Cardiac septum (tissue), 1 donor: ENCODE results near the gene ACTL7B. TPM values are rescaled to one million over a fixed set of nuclear protein-coding genes. Genes with fewer than 3 reads are reported as not detected.

ENCODE experiments used
- DNase-seq: peaks from one replicate; pipeline ENCODE4 v3.0.0-alpha.2; 2020; ENCODE audit warnings: low spot score
- intact Hi-C: fragments of 100-400 bp; cut with DNase I; formaldehyde crosslinking; loops from one replicate; pipeline ENCODE4 v1.14.0; 2022
- total RNA-seq: library from RNA; stranded (reverse); fragmentation: NEBNext Ultra II Directional; extraction: Animal tissue kit (Norgen Biotek cat#: 25700); gene quantifications from one replicate; pipeline ENCODE4 v1.2.1, GENCODE V29; 2021
- donor health status: DM: no; HTN: no; CAD: no.

ACTL7B gene
- total RNA-seq, 1 donor from 2014 or later, result not detected

DNA sequence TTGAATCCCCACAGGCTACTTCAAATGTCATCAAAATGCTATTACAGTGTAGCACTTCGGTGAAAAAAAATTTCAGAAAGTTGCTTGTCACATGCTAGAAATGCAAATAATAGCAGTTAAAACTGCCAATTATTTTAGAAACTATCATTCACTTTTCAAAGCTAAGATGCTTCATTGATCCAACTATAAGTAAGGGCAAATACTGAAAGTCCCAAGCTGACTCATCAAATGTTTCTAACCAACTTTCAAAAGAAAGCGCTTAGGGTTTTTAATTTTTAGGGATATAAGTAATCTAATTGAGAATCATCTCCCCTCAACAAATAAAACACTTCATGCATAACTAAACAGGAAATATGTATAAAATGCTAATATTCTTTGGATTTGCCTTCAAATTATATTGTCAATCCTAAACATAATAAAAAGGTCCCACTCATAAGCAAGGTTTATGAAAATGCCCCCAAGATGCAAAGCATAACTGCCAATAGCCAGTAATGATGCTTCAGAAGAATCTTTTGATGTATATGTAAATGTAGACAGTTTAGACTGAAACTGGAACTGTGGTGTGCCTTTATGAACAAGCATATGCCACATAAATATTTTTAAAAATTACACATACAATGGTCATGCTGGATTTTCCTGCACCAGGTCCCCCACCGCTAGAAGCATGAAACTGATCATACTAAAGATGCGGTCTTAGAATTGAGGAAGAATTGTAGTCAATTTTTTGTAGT, 18.4 kb upstream of the ACTL7B start:
- DNase-seq, result no peak
- intact Hi-C loops, result no loop called here

DNA sequence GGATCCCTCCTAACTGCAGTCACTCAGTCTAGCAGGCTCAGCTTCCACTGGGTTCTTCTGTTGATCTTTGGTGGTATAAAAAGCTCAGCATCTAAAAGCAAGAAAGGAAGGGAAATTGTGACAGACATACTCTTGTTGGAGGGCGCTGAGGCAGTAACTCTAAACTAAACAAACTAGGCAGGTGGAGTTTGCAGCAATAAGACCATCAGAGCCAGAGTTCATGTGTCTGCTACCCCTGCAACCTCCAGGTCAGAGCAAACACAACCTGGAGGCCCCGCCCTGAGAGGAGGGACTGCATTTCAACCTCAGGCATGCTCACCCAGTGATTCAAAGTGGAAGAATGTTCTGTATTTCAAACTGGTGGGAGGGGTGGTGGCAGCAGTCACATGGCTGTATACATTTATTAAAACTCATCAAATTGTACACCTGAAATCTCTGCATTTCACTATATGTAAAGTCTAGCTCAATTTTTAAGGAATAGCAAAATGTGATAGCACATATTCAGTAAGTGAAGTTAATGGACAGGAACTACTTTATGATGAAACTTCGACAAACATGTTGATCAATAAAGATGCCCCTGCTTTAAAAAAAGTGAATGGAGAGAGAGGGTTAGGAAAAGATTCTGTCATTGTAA, 13.4 kb upstream of the ACTL7B start:
- intact Hi-C loops, result no loop called here
- no peak for DNase-seq

DNA sequence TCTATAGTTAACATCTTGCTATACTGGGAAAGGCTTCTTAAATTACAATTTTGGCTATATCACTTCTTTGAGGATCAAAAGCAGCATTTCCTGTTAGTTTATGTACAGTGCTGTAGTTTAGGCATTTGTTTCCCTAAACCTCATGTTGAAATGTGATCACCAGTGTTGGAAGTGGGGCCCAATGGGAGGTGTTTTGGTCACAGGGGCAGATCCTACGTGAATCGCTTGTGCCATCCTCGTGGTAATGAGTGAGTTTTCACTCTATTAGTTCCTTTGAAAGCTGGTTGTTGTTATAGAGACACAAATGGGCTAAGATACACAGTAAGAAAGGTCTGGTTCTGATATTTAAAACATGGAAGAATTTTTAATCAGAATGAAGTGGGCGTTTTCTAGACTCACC, 12.0 kb upstream of the ACTL7B start:
- intact Hi-C loops, result no loop called here
- DNase-seq, result no peak

DNA sequence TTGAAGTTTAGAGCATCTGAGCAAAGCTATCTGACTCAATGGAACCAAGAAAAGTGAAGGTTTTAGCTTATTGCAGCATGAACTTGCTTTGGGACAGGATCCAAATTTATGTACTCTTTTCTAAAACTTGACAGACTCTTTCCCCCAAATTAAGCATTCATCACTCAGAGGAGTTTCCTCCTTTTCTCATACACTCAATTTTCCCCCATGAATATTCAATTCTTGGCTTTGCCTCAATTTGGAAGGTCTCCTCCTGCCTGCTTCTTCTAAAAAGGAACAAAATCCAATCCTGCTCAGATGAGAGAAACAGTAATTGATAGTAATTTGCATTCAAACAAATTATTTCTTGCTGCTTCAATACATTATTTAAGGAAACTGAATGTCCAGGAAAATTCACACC, 11.3 kb upstream of the ACTL7B start:
- DNase-seq, result no peak
- intact Hi-C loops, result no loop called here

DNA sequence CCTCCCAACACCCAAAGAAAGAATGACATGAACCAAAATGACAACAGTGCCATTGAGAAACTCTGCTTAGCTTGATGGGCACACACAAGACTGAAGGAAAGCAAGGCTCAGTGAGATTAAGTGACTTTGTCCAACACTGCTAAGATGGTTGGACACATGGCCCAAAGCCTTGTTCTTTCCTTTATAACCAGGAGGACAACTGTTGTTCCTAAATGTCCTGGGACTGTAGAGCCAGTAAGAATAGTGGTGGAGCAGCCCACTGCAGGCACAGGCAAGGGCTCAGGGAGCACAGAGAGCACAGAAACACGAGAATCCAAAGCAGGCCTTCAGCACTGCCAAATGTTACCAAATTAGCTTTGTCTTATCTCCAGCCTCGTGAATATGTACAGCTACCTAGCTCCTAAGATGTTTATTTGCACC, 10.2 kb upstream of the ACTL7B start:
- no peak for DNase-seq
- intact Hi-C loops, result no loop called here

DNA sequence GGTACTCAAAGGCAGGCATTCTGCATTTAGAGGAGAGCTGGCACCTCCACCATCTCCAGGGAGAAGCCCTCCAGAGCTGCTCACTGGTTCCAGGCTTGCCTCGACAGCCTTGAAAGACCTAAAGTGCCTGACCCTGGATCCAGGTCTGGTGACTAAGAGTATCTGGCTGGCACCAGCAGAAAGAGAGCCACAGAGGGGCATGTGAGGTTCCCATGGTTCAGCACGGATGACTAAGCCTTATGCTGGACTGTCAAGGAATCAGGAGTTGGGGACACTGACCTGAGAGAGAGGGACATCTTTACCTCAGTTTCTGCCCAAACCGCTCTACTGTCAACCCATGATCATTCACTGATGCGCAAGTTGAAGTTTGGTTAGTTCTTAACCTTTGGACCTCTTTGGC, 9.3 kb upstream of the ACTL7B start:
- intact Hi-C loops, result no loop called here
- DNase-seq, result no peak

DNA sequence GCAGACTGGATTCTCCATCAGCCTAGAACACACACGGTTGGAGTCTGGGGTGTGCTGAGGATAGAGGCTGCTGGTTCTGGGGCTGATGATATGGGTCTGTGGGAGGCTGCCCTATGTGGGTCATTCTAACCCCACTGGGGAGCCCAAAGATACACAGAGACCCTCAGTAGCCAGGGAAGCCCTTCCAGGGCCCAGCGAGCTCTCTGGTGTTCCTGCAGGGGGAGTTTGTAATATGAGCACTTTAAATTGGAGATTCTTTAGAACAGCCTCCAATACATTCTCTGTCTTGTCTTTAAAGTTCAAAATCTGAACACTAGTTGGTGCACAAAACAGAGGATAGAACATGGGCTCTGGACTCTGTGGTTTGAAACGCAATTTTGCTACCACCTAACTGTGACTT, 8.7 kb upstream of the ACTL7B start:
- intact Hi-C loops, result no loop called here
- no peak for DNase-seq

DNA sequence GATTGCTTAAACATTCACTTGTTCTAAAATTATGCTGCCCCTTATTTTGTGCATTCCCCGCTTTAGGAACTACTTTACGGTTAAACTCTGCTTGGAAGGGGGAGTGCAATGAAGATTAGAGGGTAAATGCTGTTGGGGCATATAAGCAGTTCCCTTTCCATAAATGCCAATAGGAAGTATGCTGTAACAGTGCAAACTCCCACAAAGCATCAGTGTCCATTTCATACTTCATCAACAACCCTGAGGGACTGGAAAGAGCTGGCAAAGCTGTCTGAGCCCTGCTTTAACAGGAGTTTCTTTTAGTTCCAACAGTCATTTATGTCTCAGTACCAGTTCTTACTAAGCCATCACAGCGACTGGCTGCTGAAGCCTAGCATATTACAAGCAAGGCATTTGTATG, 8.1 kb upstream of the ACTL7B start:
- no peak for DNase-seq

DNA sequence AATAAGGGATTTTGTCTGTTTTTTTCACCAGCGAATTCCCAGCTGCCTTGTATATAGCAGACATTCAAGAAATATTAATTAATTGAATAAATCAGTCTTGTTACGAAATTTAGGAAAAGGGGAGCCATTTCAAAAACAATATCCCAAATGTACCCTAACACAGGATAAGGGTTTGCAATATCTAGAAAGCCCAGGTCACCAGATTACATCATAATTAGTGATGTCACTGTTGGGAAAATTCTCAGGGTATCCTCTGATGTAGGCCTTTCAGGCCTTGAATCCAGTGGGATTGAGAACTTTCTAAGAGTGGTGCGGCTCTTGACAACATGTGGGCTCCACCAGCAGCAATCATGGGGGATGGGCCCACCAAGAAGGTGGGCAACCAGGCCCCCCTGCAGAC, 6.2 kb upstream of the ACTL7B start, which contains the start of gene ACTL7A:
Gene ACTL7A (plus strand): TSS at position 270 of the 400 bp plus-strand sequence. CDS start 57 bp downstream, at position 327.
- intact Hi-C loops, result no loop called here
- DNase-seq, result no peak

More for the DNA sequence above, 8.1 kb upstream of the ACTL7B start:
- intact Hi-C loops, result no loop called here

DNA sequence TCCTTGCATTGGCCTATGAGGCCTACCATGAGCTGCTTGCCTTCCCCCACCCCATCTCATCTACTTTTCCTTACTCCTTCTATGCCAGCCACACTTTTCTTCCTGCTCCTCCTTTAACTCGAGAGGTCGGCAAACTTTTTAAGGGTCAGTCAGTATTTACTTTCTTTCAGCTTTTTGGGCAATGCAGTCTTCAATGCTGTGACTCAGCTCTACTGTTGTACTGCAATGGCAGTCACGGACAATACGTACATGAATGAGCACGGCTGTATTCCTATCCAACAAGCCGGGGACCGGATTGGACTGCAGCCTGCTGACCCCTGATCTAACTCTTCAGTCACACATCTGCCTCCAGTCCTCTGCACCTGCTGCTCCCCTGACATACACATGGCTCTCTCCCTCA, 5.7 kb upstream of the ACTL7B start:
- no peak for DNase-seq
- intact Hi-C loops, result no loop called here

DNA sequence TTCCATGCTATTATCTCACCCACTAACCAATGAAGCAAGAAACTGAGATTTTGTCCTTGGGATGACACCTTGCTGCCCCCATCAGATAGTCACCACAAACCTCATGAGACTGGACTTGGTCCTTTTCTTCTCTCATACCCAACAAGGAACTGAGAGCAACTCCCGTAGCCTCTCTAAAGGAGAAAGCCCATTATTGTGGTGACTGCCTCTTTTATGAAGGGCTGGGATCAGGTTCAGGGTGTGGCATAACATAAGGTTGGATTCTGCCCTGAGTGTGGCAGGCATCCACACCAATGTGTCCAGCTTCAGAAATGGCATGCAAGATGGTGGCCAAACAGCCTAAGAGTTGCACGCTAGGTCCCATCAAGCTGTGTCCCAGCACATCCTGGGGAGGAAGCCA, 5.0 kb upstream of the ACTL7B start:
- intact Hi-C loops, result no loop called here

DNA sequence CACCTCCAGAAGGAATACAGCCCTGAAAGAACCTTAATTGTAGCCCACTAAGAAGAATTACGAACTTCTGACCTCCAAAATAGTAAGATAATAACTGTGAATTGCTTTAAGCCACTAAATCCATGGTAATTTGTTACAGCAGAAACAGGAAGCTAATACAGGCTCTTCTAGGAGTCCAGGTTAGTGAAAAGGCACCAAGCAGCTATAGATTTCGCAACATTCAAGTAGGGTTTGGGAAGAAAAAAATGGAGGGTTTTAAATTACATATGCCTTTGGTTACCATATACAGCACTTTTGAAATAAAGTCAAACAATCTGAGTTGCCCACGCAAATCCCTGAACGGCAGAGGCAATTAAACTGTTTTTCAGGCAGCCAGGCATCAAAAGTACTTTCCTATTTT, 4.6 kb upstream of the ACTL7B start:
- no peak for DNase-seq
- intact Hi-C loops, result no loop called here

More for the DNA sequence above, 5.0 kb upstream of the ACTL7B start:
- no peak for DNase-seq

DNA sequence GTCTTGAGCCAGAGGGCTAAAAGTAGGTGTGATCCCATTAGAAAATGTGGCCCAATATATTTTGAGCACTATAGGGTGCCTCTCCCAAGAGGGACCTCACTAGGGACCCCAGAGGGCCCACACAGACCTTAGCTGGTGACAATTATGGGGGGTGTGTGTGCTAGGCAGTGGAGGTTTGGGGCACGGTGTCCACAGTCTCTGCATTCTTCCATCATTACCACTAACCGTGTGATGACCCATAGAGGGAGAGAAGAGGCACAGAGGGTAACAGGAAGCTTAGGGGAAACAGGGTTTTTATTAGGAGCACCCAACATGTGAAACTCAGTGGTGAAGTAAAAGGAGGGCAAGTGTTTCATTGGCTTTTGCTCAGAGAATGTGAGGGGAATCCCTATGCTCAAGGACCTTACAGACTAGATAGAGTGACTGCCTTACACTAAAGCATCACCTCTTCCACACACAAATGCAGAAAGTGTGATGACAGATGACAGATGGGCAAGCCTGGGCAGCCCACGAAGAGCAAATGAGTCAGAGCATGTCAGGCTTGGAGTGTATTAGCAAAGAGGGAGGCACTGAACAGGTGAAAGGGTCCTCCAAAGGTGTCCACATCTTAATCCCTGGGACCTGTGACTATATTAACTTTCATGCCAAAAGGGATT, 3.8 kb upstream of the ACTL7B start:
- DNase-seq, result no peak
- intact Hi-C loops, result no loop called here

DNA sequence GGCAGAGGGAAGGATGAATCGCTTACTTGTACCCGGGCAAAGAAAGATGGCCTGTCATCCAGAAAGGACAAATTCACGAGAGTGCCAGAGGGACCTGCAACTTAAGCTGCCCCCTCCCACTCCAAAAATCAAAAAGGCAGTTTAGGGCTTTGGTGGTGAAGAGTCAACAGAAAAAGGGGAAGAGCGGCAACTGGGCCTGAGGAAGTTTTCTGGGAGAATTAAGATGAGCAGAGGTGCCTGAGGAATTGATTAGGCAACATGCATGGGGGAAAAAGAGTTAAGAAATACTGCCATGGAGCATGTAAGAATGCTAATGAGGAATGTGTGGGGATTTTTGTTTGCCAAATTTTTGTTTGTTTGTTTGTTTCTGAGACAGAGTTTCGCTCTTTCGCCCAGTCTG, 1.8 kb upstream of the ACTL7B start:
- DNase-seq, result no peak
- intact Hi-C loops, result no loop called here

DNA sequence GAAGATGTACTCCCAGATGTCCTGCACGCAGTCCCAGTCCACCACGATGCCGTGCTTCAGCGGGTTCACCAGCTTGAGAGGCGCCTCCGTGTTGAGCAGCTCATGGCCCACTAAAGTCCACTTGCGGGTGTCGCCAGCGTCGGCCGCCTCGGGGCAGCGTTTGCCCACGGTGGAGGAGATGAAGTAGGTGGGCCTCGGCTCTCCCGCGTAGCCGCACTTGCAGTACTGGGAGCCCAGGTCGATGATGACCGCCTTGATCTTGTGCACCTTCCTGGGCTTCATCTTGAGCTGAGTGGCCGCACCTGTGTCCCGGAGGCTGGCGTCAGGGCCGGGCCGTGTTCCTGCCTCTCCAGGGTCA, 278 bp downstream of the ACTL7B start:
- no peak for DNase-seq
- intact Hi-C loops, result no loop called here

DNA sequence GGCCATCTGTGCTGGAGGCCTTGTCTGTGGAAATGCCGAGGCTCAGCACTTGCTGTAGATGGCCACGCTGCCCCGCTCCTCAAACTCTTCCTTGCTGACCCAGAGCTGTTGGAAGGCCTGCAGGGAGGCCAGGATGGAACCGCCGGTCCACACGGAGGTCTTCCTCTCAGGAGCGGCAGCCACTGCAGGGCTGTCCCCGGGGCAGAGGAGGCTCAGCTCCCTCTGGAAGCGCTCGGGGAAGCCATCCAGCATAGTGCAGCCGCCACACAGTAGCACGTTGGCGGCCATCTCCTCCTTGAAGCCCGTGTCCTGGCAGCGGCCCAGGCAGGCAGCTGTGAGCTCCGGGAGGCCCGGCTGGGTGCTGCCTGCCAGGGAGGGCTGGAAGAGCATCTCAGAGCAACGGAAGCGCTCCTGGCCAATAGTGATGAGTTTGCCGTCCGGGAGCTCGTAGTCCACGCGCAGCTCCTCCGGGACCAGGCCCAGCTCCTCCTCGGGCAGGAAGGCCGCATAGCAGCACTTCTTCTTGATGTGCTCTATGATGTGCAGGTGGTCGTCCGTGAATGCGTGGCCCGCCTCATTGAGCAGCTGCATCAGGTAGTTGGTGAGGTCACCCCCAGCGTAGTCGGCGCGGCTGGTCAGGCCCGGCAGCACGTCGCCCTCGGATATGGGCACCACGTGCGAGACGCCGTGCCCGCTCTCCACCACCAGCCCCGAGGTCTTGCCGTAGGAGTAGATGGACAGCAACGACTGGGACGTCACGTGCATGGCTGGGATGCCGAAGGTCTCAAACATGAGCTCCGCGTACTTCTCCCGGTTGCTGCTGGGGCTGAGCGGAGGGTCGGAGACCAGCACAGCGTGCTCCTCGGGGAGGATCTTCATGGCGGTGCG, 901 bp downstream of the ACTL7B start:
- DNase-seq, result no peak
- intact Hi-C loops, result no loop called here

DNA sequence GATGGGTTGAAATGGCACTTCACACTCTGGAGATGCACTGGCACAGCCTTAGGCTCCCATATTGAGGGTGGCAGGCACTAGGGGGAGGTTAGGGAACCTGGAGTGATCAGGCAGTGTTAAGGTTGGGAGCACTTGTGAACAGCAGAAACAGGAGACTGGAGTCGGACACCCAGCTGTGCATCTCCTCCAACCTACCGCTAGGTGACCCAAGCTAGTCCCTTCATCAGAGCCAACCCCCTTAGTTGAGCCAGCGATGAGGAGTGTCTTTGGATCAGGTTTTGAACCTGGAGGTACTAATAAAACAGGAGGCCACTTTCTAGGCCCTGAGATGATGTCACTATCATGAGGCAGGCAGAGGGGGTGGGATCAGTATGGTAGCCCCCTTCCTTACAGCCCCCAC, 1.7 kb downstream of the ACTL7B start:
- no peak for DNase-seq
- intact Hi-C loops, result no loop called here

DNA sequence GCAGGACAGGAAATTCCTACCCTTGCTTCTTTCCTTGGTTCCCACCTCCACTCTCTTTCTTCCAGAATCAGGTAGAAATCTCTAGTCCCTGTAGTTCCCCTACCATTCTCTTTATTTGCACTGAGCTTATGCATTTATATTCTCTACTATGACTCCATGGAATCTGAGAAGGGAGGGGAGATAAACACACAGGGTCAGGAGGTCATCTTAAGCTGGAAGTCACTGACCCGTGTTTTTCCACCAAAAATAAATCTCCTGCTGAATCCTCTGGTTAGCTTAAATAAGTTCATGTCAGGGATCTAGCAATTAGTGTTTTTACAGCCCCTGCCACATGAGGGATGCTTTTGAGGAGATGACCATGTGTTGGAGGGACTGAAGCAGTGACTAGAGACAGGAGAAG, 3.7 kb downstream of the ACTL7B start:
- no peak for DNase-seq
- intact Hi-C loops, result no loop called here

DNA sequence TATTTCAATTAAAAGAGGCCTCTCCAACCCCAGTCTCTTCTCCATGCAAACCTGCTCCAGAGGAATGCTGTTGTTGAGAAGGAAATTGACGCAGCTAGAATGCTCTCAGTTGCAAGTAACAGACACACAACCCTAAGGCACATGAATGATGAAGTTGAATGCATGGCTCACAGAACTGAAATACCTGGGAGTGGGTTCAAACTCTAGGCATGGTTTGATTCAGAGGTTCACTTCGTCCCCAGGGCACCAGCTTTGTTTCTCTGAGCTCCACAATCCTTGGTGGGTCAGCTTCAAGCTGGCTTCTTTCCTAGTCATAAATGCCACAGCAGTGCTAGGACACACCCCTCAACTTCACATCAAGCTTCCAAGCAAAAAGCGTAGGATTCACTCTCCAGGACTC, 4.6 kb downstream of the ACTL7B start:
- DNase-seq, result no peak
- intact Hi-C loops, result no loop called here

DNA sequence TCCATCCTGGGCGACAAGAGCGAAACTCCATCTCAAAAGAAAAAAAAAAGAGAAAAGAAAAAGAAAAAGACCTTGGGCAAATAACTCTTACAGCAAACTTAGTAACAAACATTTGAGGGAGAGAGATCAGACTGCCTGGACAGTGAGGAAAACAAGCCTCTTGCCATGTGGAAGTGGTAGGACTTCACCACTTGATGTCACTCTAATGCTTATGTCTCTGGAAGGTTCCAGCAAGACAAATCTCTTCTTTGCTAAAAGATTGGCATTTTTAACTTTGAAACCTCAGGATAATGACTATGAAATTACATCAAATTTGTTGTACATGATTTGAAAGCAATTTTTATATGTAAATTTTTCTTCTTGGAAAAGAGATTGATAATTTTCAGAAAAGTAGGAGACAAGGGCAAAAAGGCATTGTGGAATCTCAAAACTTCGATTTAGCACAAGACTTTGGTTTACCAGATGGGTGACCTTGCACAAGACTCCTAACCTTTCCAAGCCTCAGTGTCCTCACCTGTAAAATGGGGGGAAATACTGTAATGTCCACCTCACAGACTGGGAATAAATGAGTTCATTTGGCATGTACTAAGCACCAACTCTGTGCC, 5.4 kb downstream of the ACTL7B start:
- intact Hi-C loops, result no loop called here
- no peak for DNase-seq
